Measurements from ENCODE around the gene RASL10B. TPM values are rescaled to one million over a fixed set of nuclear protein-coding genes. Genes with fewer than 3 reads are reported as not detected.

Gene RASL10B
- total RNA-seq, 4 donors from 2014 or later: 9.9 to 63.8 (median 42.3) TPM

DNA sequence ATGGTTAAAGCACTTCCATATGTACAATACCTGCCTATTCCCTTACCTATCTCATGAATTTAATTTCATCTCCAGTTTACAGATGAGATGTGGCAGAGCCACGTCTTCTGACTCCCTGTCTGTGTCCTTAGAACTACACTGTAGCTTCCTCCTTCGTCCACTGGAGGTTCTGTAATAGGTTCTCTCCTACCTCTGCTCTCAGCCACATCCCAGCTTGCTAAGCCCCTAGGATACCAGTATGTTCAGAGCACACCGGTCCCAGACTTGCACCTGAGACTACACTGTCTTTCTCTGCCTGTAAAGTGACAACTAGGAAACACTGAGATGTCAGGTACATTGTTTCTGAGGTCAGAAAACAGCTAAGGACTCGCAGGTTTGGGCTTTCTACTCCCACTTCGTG lies 3.8 kb upstream of the RASL10B start:
- no peak for TF ChIP-seq CTCF (IDR thresholded peaks at IDR 0.05)
- ATAC-seq (ENCODE audit: low FRiP score) (no peak), DNase-seq (ENCODE audit: low spot score) (no peak)

DNA sequence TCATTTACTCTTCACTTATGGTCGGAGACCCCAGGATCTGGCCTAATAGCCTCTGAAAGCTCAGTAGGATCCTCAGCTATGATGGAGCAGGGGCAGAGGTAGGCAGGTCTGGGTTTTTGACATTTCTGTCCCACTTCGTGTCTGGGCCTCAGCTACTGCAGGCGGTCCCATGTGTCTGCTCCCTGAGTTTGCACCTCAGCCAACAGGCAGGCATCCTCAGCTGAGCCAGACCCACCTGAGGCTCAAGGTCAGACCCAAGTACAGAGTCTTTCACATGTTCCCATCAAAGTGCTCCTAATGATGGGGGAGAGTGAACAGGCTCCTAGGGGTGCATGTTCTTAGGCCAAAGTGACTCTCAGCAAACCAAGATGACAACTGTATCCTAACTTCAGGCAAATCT lies 2.9 kb upstream of the RASL10B start:
- DNase-seq (ENCODE audit: low spot score): no peak
- no peak for TF ChIP-seq CTCF (IDR thresholded peaks at IDR 0.05)
- ATAC-seq (ENCODE audit: low FRiP score): no peak

- TF ChIP-seq CTCF (IDR thresholded peaks at IDR 0.05): no peak
- no peak for ATAC-seq (ENCODE audit: low FRiP score)
These were observed 2.0 kb upstream of the RASL10B start for GRCh38 chr17:35729405-35729833.

DNA sequence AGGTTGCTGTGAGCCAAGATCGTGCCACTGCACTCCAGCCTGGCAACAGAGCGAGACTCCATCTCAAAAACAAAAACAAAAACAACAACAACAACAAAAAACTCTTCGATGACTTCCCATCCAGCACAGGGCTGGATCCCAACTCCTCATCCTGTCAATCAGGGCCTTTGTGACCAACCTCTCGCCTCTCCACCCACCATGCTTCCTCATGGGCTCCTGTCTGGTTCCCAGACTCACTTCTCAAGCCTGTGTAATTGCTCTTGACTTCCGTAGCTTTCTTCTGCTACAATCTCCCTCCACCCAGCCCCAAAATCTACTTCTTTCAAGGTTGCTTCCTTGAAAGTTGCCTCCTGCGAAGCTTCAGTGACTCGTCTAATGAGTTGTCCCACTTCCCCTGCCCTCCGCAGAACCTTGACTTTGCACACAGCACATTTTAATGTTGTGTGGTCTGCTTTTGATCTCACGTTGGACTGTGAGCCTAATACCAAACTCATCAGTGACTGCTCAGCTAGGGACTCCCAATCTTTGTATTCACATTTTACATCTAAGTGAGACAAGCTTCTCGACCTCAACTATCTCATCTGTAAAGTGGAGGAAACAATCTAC lies 936 bp upstream of the RASL10B start:
- TF ChIP-seq CTCF (IDR thresholded peaks at IDR 0.05): no peak
- DNase-seq (ENCODE audit: low spot score) (no peak), ATAC-seq (ENCODE audit: low FRiP score) (no peak)

More at GRCh38 chr17:35729405-35729833, 2.0 kb upstream of the RASL10B start:
- no peak for DNase-seq (ENCODE audit: low spot score)

GRCh38 chr17:35731917-35732805 lies 722 bp downstream of the RASL10B start:
- ATAC-seq (ENCODE audit: low FRiP score): peak; percentile 37
- no peak for TF ChIP-seq CTCF (IDR thresholded peaks at IDR 0.05)
- no peak for DNase-seq (ENCODE audit: low spot score)

DNA sequence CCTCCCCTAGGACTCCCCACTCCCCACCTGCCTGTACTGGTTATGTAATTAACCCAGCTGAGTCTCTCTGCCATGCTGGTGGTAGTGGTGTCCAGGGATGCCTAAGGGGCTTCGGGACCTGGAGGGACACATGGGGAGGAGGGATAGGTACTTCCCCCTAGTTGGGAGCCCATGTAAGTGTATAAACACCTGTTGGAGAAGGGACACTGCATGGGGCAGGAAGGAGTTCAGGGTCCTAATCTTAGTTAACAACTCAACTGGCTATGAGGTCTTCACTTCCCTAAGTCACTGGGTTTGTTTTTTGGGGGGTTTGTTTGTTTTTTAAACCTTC lies 1.3 kb downstream of the RASL10B start:
- TF ChIP-seq CTCF (IDR thresholded peaks at IDR 0.05): no peak
- ATAC-seq (ENCODE audit: low FRiP score): no peak

GRCh38 chr17:35733366-35733765 lies 1.9 kb downstream of the RASL10B start:
- no peak for ATAC-seq (ENCODE audit: low FRiP score)
- DNase-seq (ENCODE audit: low spot score): no peak
- no peak for TF ChIP-seq CTCF (IDR thresholded peaks at IDR 0.05)

More for the DNA sequence above, 1.3 kb downstream of the RASL10B start:
- DNase-seq (ENCODE audit: low spot score): no peak
